IMR-90 (cell line): ENCODE data around the gene FNDC3B. TPM values are rescaled to one million over a fixed set of nuclear protein-coding genes. Genes with fewer than 3 reads are reported as not detected.

Experiments
- ATAC-seq: fragments of 200-7000 bp; cut with Tn5 transposase; 2 replicates; pipeline ENCODE4 v1.9.1; 2020; ENCODE audit warnings: low read depth, mild to moderate bottlenecking, moderate library complexity
- BruUV-seq: library from RNA; stranded (reverse); fragments of 400-500 nt; replicated peaks from 2 replicates; lab custom pipeline; 2021; lab: Mats Ljungman, UMichigan
- CTCF ChIA-PET: fragments of 300-600 bp; formaldehyde crosslinking; extraction: SDS; loops from one replicate; lab custom pipeline; 2021; ENCODE audit warnings: antibody characterized with exemption; lab: Yijun Ruan, JAX
- POLR2A ChIA-PET: fragments of 300-600 bp; sonication (Branson Sonifier 250); formaldehyde crosslinking; loops from one replicate; lab custom pipeline; 2022; ENCODE audit warnings: antibody characterized with exemption; ENCODE audit not compliant: unreplicated experiment; lab: Charles Lee
- DNase-seq: peaks from one replicate; pipeline ENCODE4 v3.0.0; 2013
- H2AFZ ChIP-seq: replicated peaks from 2 replicates; pipeline ENCODE3; 2013; ENCODE audit warnings: low read length, mild to moderate bottlenecking; ENCODE audit not compliant: poor library complexity
- H2AK5ac ChIP-seq: 2 replicates; pipeline ENCODE4 v1.6.1; 2013; ENCODE audit warnings: low read depth, low read length, inconsistent platforms
- H2AK9ac ChIP-seq: replicated peaks from 2 replicates; pipeline ENCODE3; 2013; ENCODE audit warnings: mild to moderate bottlenecking, low read depth, low read length, moderate library complexity; ENCODE audit not compliant: poor library complexity
- H2BK120ac ChIP-seq: 2 replicates; pipeline ENCODE4 v1.6.1; 2013; ENCODE audit warnings: low read depth, low read length, inconsistent platforms
- H2BK15ac ChIP-seq: 3 replicates; pipeline ENCODE4 v1.6.1; 2013; ENCODE audit warnings: low read depth, low read length, inconsistent platforms
- H2BK20ac ChIP-seq: 2 replicates; pipeline ENCODE4 v1.6.1; 2013; ENCODE audit warnings: low read depth, mild to moderate bottlenecking, inconsistent platforms, low read length, moderate library complexity
- H2BK5ac ChIP-seq: 2 replicates; pipeline ENCODE4 v1.6.1; 2013; ENCODE audit warnings: mild to moderate bottlenecking, low read depth, low read length, inconsistent platforms; ENCODE audit not compliant: poor library complexity, severe bottlenecking
- H3K14ac ChIP-seq: replicated peaks from 2 replicates; pipeline ENCODE4 v1.6.1; 2013; ENCODE audit warnings: low read depth, low read length, inconsistent platforms
- H3K18ac ChIP-seq: 2 replicates; pipeline ENCODE4 v1.6.1; 2013; ENCODE audit warnings: low read depth, low read length, control low read depth
- H3K23ac ChIP-seq: 2 replicates; pipeline ENCODE4 v1.6.1; 2013; ENCODE audit warnings: low read depth, low read length, inconsistent platforms
- H3K27ac ChIP-seq: 2 replicates; pipeline ENCODE4 v1.5.1; 2013; ENCODE audit warnings: mild to moderate bottlenecking, control low read depth, low read length; ENCODE audit not compliant: insufficient read depth
- H3K27me3 ChIP-seq: 2 replicates; pipeline ENCODE4 v1.6.1; 2013; ENCODE audit warnings: low read length; ENCODE audit not compliant: control insufficient read depth, insufficient read depth
- H3K36me3 ChIP-seq: 2 replicates; pipeline ENCODE4 v1.6.1; 2013; ENCODE audit warnings: low read length, mixed read lengths; ENCODE audit not compliant: control insufficient read depth, insufficient read depth
- H3K4ac ChIP-seq: 2 replicates; pipeline ENCODE4 v1.6.1; 2013; ENCODE audit warnings: low read depth, low read length, inconsistent platforms
- H3K4me1 ChIP-seq: 2 replicates; pipeline ENCODE4 v1.6.1; 2013; ENCODE audit warnings: low read length, mixed read lengths; ENCODE audit not compliant: control insufficient read depth, insufficient read depth
- H3K4me2 ChIP-seq: 2 replicates; pipeline ENCODE4 v1.6.1; 2013; ENCODE audit warnings: low read depth, mild to moderate bottlenecking, control low read depth, low read length, moderate library complexity
- H3K4me3 ChIP-seq: 2 replicates; pipeline ENCODE4 v1.5.1; 2013; ENCODE audit warnings: low read depth, mild to moderate bottlenecking, control low read depth, low read length, moderate library complexity; ENCODE audit not compliant: insufficient read depth
- H3K56ac ChIP-seq: 2 replicates; pipeline ENCODE4 v1.6.1; 2013; ENCODE audit warnings: low read length, inconsistent platforms; ENCODE audit not compliant: insufficient read depth; ENCODE audit errors: extremely low read depth
- H3K79me1 ChIP-seq, 2 experiments: 2 replicates each; pipeline ENCODE4 v1.6.1; 2013; ENCODE audit warnings: low read length in 2 of 2, inconsistent platforms in 1 of 2, low read depth in 1 of 2
- H3K9ac ChIP-seq: 2 replicates; pipeline ENCODE4 v1.6.1; 2013; ENCODE audit warnings: low read depth, low read length, control low read depth
- H3K9me1 ChIP-seq: 2 replicates; pipeline ENCODE4 v1.6.1; 2013; ENCODE audit warnings: low read length, inconsistent platforms; ENCODE audit not compliant: insufficient read depth
- H3K9me3 ChIP-seq: 2 replicates; pipeline ENCODE4 v1.6.1; 2013; ENCODE audit warnings: low read length; ENCODE audit not compliant: control insufficient read depth, insufficient read depth
- H4K20me1 ChIP-seq: 2 replicates; pipeline ENCODE4 v1.6.1; 2013; ENCODE audit warnings: low read length, inconsistent platforms; ENCODE audit not compliant: insufficient read depth
- H4K5ac ChIP-seq: 2 replicates; pipeline ENCODE4 v1.6.1; 2013; ENCODE audit warnings: mild to moderate bottlenecking, low read depth, low read length, control low read depth
- H4K8ac ChIP-seq, 2 experiments: 2 replicates each; pipeline ENCODE4 v1.6.1; 2013; ENCODE audit warnings: low read depth in 2 of 2, low read length in 2 of 2, control low read depth in 1 of 2, inconsistent platforms in 1 of 2
- H4K91ac ChIP-seq: 2 replicates; pipeline ENCODE4 v1.6.1; 2013; ENCODE audit warnings: low read depth, low read length, inconsistent platforms; ENCODE audit not compliant: insufficient read depth
- CHD1 ChIP-seq: IDR thresholded peaks from 2 replicates; pipeline ENCODE4 v1.6.1; 2012; ENCODE audit warnings: low read depth, low read length, improper control_type of control experiment
- MAZ ChIP-seq: IDR thresholded peaks from 2 replicates; pipeline ENCODE4 v1.6.1; 2012; ENCODE audit warnings: low read depth, mild to moderate bottlenecking, low read length, improper control_type of control experiment, moderate library complexity, borderline replicate concordance
- NFE2L2 ChIP-seq: fragments of 150-350 bp; IDR thresholded peaks from 2 replicates; pipeline ENCODE4 v1.6.1; 2016; ENCODE audit warnings: low read depth, mild to moderate bottlenecking, low read length
- POLR2A ChIP-seq: IDR thresholded peaks from 2 replicates; pipeline ENCODE4 v1.6.1; 2012; ENCODE audit warnings: mild to moderate bottlenecking, low read depth, low read length
- RAD21 ChIP-seq: IDR thresholded peaks from 2 replicates; pipeline ENCODE4 v1.6.1; 2012; ENCODE audit warnings: low read length, improper control_type of control experiment
- RCOR1 ChIP-seq: IDR thresholded peaks from 2 replicates; pipeline ENCODE4 v1.6.1; 2012; ENCODE audit warnings: mild to moderate bottlenecking, low read length, improper control_type of control experiment; ENCODE audit not compliant: insufficient replicate concordance
- RFX5 ChIP-seq: IDR thresholded peaks from 2 replicates; pipeline ENCODE4 v1.8.0; 2012; ENCODE audit warnings: low read depth, mild to moderate bottlenecking, low read length, moderate library complexity
- SMC3 ChIP-seq: fragments of 150-350 bp; IDR thresholded peaks from 2 replicates; pipeline ENCODE4 v1.6.1; 2016; ENCODE audit warnings: low read depth, mild to moderate bottlenecking, antibody characterized with exemption, low read length, moderate library complexity
- WGBS, 2 experiments: methylation state at CpG; one replicate each; pipeline versions ENCODE4 v1.1.5 to v1.1.7; 2013; ENCODE audit warnings: missing lambda C conversion rate in 2 of 2; ENCODE audit not compliant: insufficient read length in 1 of 2; ENCODE audit errors: extremely low coverage in 2 of 2; 5-methylcytosine and 5-hydroxymethylcytosine counted together
- dilution Hi-C: fragments of 300-500 bp; cut with HindIII; formaldehyde crosslinking; loops from one replicate; pipeline ENCODE4 v1.14.3; 2018; ENCODE audit warnings: low sequenced_read_pairs; ENCODE audit not compliant: unreplicated experiment
- in situ Hi-C: fragments of 300-500 bp; cut with MboI; formaldehyde crosslinking; loops from 3 replicates; pipeline ENCODE4 v1.14.3; 2019; ENCODE audit warnings: low sequenced_read_pairs, inconsistent platforms, mixed read lengths
- intact Hi-C: fragments of 100-400 bp; cut with micrococcal nuclease; formaldehyde crosslinking; loops from 2 replicates; pipeline ENCODE4 v1.10.0; 2022
- polyA plus RNA-seq, 3 experiments: library from polyadenylated mRNA; depleted of rRNA; stranded (reverse); fragments of >200 nt; gene quantifications; 2 replicates each; pipeline ENCODE4 v1.2.3, GENCODE V29; 2012; ENCODE audit warnings: low replicate concordance in 1 of 3
- total RNA-seq: library from RNA; depleted of rRNA; stranded (reverse); fragments of >200 nt; gene quantifications from 2 replicates; pipeline ENCODE4 v1.2.3, GENCODE V29; 2012
- TF ChIP-seq, protein P1 (sequence below): fragments of 150-350 bp; IDR thresholded peaks from 2 replicates; pipeline ENCODE4 v1.6.1; 2017; ENCODE audit warnings: mild to moderate bottlenecking, antibody characterized with exemption, low read length, low read depth
- TF ChIP-seq, protein P2 (sequence below): fragments of 150-350 bp; IDR thresholded peaks from 2 replicates; pipeline ENCODE4 v1.6.1; 2016; ENCODE audit warnings: low read depth, mild to moderate bottlenecking, low read length, moderate library complexity, borderline replicate concordance
- TF ChIP-seq, protein P3 (sequence below): conservative IDR thresholded peaks from 2 replicates; pipeline ENCODE4 v1.5.1; 2012; ENCODE audit warnings: mild to moderate bottlenecking, low read depth, low read length, improper control_type of control experiment

FNDC3B gene
- total and polyA plus RNA-seq, 2 of the 4 experiments (the other 2 are of a cell fraction), result 23.9 to 150 TPM

DNA sequence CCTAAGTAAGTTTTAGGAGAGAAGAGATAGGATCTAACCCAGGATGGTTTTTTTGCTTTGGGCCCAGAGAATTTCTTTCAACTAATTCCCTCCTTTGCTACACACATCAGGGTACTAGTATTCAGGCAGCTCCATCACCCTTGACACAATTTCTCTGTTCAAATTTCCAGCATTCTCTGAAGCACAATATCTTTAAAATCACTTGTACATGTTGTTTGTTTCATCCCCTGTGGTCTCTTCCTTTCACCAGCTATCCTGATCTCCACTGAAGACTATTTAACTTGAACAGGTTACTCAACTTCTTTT is 32.4 kb upstream of the FNDC3B start (continued):
- no peak for TF ChIP-seq RAD21

DNA sequence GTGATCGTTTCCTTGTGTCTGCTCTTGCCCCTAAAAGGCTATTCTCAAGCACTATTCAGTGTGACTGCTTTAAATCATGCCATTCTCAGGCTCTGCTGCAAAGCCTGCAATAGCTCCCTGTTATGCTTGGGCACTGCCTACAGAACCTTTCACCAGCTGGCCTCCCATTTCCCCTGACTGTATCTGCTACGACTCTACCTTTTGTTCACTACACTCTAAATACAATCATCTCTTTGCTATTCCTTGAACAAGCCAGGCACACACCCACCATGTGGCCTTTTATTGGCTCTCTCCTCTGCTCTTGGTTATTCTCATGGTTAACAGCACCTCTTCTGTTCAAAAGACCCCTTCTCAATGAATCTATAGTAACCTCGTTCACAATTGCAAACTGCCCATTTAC is 29.6 kb upstream of the FNDC3B start:
- Histone ChIP-seq H3K23ac (no peak overlapping the region), H2AK5ac (no peak overlapping the region), H3K4ac (no peak overlapping the region), H2AK9ac (no peak overlapping the region), H2BK120ac (no peak overlapping the region), H3K4me3 (no peak overlapping the region), H3K4me1 (0 out of 2 replicates have a peak, but pooled peaks cover 2% of the 10 kb centered on the region), H3K9me3 (no peaks in the 10 kb centered on the region), H3K9ac (no peak overlapping the region), H3K27ac (no peak overlapping the region), H4K8ac (no peak overlapping the region), H4K5ac (no peak overlapping the region), H3K4me2 (no peak overlapping the region), H3K79me1 (no peaks in the 10 kb centered on the region), H2BK20ac (no peak overlapping the region), H3K18ac (no peak overlapping the region), H3K56ac (no peak overlapping the region), H4K20me1 (no peaks in the 10 kb centered on the region), H2BK5ac (no peak overlapping the region), H3K36me3 (no peaks in the 10 kb centered on the region), H3K14ac (no peak overlapping the region), H2BK15ac (no peak overlapping the region), H3K9me1 (no peaks in the 10 kb centered on the region), H3K27me3 (no peaks in the 10 kb centered on the region), H4K91ac (no peak overlapping the region), H2AFZ (no peak overlapping the region)
- no peak for ATAC-seq
- no TSS peak for BruUV-seq
- no peak for TF ChIP-seq SMC3
- TF ChIP-seq NFE2L2, result no peak
- TF ChIP-seq RAD21, result no peak
- TF ChIP-seq, protein P1, sequence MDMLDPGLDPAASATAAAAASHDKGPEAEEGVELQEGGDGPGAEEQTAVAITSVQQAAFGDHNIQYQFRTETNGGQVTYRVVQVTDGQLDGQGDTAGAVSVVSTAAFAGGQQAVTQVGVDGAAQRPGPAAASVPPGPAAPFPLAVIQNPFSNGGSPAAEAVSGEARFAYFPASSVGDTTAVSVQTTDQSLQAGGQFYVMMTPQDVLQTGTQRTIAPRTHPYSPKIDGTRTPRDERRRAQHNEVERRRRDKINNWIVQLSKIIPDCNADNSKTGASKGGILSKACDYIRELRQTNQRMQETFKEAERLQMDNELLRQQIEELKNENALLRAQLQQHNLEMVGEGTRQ, result no peak
- TF ChIP-seq, protein P2, sequence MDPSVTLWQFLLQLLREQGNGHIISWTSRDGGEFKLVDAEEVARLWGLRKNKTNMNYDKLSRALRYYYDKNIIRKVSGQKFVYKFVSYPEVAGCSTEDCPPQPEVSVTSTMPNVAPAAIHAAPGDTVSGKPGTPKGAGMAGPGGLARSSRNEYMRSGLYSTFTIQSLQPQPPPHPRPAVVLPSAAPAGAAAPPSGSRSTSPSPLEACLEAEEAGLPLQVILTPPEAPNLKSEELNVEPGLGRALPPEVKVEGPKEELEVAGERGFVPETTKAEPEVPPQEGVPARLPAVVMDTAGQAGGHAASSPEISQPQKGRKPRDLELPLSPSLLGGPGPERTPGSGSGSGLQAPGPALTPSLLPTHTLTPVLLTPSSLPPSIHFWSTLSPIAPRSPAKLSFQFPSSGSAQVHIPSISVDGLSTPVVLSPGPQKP, result no peak
- no peak for TF ChIP-seq POLR2A
- no peak for TF ChIP-seq CHD1
- TF ChIP-seq RCOR1, result no peak
- TF ChIP-seq RFX5, result no peak
- TF ChIP-seq, protein P3, sequence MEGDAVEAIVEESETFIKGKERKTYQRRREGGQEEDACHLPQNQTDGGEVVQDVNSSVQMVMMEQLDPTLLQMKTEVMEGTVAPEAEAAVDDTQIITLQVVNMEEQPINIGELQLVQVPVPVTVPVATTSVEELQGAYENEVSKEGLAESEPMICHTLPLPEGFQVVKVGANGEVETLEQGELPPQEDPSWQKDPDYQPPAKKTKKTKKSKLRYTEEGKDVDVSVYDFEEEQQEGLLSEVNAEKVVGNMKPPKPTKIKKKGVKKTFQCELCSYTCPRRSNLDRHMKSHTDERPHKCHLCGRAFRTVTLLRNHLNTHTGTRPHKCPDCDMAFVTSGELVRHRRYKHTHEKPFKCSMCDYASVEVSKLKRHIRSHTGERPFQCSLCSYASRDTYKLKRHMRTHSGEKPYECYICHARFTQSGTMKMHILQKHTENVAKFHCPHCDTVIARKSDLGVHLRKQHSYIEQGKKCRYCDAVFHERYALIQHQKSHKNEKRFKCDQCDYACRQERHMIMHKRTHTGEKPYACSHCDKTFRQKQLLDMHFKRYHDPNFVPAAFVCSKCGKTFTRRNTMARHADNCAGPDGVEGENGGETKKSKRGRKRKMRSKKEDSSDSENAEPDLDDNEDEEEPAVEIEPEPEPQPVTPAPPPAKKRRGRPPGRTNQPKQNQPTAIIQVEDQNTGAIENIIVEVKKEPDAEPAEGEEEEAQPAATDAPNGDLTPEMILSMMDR, result no peak
- no peak for TF ChIP-seq MAZ
- ChIA-PET POLR2A (no interaction called here), CTCF (interaction anchor here (1.3 kb wide), 1 partner anchor 13 kb away, joined by 3 read pairs; no protein-coding TSS in a partner anchor)
- 63% methylated on average over 2 of the region's 3 CpGs; no CpG with 5 or more reads in 1 of the 2 experiments for WGBS, 2 experiments
- intact Hi-C loops, result no loop called here
- no peak for DNase-seq
- in situ Hi-C loops, result no loop called here
- dilution Hi-C loops, result no loop called here
